ENCODE measurements around the gene GINS3. TPM values are rescaled to one million over a fixed set of nuclear protein-coding genes. Genes with fewer than 3 reads are reported as not detected.

Gene GINS3
- total RNA-seq, result 5.3 and 6.9 TPM in 2 replicates

DNA sequence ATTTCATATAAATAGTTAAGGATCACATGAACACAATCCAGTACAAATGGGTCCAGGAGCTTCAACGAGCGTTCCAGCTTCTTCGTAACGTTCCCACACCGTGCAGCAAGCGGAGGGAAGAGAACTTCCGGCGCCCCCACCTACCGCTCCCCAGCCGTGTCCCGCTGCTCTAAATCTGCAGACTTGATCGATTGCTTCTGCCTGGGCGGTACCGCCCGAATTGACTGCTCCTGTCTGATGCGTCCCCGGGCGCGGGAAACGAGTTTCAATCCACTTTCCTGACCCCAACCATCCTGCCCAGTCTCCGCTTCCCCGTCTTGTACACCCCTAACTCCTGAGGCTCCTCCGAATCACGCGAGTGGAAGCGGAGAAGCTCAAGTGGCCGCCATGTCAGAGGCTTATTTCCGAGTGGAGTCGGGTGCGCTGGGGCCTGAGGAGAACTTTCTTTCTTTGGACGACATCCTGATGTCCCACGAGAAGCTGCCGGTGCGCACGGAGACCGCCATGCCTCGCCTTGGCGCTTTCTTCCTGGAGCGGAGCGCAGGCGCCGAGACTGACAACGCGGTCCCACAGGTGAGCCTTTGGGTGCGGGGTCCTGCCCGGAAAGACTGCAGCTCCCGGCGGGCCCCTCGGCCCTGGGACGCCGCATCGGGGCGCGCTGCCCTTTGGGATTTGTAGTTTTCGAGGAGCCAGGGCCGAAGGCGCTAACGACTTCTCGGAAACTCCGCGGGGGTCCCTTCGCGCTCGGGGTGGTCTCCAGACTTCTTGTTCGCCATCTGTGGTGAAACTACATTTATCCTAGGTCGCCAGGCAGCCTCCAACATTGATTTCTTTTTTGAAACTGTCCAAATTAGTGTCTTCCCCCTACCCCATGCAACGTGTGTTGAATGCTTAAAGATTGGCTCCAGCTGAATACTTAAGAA lies at the start of gene GINS3:
TSS of gene GINS3 (plus strand) at position 257 of the 923 bp plus-strand sequence. CDS start at position 388, 131 bp downstream.
- H3K4me1 Mint-ChIP-seq, result peaks cover 15% of the 10 kb centered on the region
- peak; percentile 97 for ATAC-seq (ENCODE audit: low read depth)
- H3K27me3 Mint-ChIP-seq, result peaks cover 3% of the 10 kb centered on the region
- peak within 1 kb of the TSS; percentile 100 for H3K4me3 Mint-ChIP-seq
- ChIA-PET CTCF (interaction anchor here (0.6 to 1.9 kb wide), 3 partner anchors 55 to 95 kb away, joined by 4 to 6 read pairs (median 4); no protein-coding TSS in a partner anchor), POLR2A (interaction anchor here (0.6 to 1.5 kb wide), 5 partner anchors 16 to 292 kb away, joined by 3 to 8 read pairs (median 3); partner anchors contain the start of genes CNOT1 and SLC38A7)
- TF ChIP-seq, protein P1, sequence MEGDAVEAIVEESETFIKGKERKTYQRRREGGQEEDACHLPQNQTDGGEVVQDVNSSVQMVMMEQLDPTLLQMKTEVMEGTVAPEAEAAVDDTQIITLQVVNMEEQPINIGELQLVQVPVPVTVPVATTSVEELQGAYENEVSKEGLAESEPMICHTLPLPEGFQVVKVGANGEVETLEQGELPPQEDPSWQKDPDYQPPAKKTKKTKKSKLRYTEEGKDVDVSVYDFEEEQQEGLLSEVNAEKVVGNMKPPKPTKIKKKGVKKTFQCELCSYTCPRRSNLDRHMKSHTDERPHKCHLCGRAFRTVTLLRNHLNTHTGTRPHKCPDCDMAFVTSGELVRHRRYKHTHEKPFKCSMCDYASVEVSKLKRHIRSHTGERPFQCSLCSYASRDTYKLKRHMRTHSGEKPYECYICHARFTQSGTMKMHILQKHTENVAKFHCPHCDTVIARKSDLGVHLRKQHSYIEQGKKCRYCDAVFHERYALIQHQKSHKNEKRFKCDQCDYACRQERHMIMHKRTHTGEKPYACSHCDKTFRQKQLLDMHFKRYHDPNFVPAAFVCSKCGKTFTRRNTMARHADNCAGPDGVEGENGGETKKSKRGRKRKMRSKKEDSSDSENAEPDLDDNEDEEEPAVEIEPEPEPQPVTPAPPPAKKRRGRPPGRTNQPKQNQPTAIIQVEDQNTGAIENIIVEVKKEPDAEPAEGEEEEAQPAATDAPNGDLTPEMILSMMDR (IDR thresholded peaks at IDR 0.05), result no peak
- peak within 1 kb of the TSS; percentile 97 for H3K27ac Mint-ChIP-seq
- DNase-seq, result peak; percentile 77
- peaks cover 5% of the 10 kb centered on the region for H3K36me3 Mint-ChIP-seq (ENCODE audit: low read depth)
- H3K9me3 Mint-ChIP-seq, result no peaks in the 10 kb centered on the region
- intact Hi-C loops (cut with micrococcal nuclease), result loop anchor here (1.0 to 5.0 kb wide), 10 partner anchors 20 to 657 kb away; partner anchors contain the start of genes CFAP20, CSNK2A2, GOT2 and KATNB1

DNA sequence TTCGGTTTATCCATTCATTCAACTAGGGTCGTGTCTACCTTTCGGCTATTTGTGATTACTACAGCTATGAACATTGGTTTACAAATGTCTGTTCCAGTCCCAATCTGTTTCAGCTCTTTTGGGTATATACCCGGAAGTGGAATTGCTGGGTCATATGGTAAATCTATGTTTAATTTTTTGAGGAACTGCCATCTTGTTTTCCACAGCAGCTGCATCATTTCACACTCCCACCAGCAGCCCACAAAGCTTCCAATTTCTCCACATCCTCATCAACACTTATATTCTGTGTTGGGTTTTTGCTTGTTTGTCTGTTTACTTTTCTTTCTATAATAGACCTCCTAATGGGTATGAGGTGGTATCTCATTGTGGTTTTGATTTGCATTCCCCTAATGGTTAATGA lies 48.7 kb upstream of the GINS3 start:
- POLR2A ChIA-PET, result no interaction called here
- DNase-seq (no peak), ATAC-seq (ENCODE audit: low read depth) (no peak)
- H3K27me3 Mint-ChIP-seq, result peaks cover 10% of the 10 kb centered on the region
- no peaks in the 10 kb centered on the region for H3K9me3 Mint-ChIP-seq
- no peak overlapping the region for H3K27ac Mint-ChIP-seq
- TF ChIP-seq, protein P1 (IDR thresholded peaks at IDR 0.05), result no peak
- no peaks in the 10 kb centered on the region for H3K36me3 Mint-ChIP-seq (ENCODE audit: low read depth)
- CTCF ChIA-PET, result interaction anchor here (0.8 to 1.0 kb wide), 2 partner anchors 96 to 144 kb away, joined by 3 read pairs; no protein-coding TSS in a partner anchor
- intact Hi-C loops (cut with micrococcal nuclease), result no loop called here
- H3K4me1 Mint-ChIP-seq, result no peaks in the 10 kb centered on the region
- no peak overlapping the region for H3K4me3 Mint-ChIP-seq

DNA sequence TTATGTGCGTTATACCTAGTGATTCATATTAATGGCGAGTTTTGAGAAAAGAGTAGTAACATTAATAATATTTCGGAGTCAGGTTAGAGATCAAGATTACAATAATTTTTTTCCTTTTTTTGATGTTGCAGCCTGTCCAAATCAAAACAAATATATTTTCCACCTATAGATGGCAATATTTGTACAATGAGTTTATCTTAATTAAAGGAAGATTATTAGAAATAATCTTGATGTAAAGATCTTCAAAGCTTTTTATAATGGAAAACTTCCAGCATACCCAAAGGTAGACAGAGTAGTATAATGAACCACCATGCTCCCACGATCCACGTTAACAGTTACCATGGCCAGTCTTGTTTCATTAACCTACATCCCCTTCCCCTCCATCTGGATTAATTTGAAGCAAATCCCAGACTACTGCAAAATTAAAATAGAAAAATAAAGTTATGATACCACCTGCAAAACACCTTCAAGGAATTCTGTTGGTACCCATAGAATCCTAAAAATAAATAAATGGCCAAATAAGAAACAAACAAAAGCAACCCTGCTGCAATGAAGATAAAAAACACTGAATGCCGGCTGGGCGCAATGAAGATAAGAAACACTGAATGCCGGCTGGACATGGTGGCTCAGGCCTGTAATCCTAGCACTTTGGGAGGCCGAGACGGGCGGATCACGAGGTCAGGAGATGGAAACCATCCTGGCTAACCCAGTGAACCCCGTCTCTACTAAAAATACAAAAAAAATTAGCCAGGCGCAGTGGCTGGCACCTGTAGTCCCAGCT lies 46.5 kb upstream of the GINS3 start:
- Mint-ChIP-seq H3K36me3 (ENCODE audit: low read depth) (no peaks in the 10 kb centered on the region), H3K27me3 (peaks cover 18% of the 10 kb centered on the region), H3K4me3 (no peak overlapping the region), H3K9me3 (no peaks in the 10 kb centered on the region), H3K4me1 (no peaks in the 10 kb centered on the region), H3K27ac (no peak overlapping the region)
- ATAC-seq (ENCODE audit: low read depth) (no peak), DNase-seq (no peak)
- ChIA-PET CTCF (interaction anchor here (0.6 to 2.9 kb wide), 3 partner anchors 24 to 410 kb away, joined by 3 to 13 read pairs (median 3); no protein-coding TSS in a partner anchor), POLR2A (interaction anchor here (0.6 kb wide), 1 partner anchor 278 kb away, joined by 5 read pairs; no protein-coding TSS in a partner anchor)
- TF ChIP-seq, protein P1 (IDR thresholded peaks at IDR 0.05), result no peak
- intact Hi-C loops (cut with micrococcal nuclease), result loop anchor here (2.0 kb wide), 1 partner anchor 141 kb away; no protein-coding TSS in a partner anchor

DNA sequence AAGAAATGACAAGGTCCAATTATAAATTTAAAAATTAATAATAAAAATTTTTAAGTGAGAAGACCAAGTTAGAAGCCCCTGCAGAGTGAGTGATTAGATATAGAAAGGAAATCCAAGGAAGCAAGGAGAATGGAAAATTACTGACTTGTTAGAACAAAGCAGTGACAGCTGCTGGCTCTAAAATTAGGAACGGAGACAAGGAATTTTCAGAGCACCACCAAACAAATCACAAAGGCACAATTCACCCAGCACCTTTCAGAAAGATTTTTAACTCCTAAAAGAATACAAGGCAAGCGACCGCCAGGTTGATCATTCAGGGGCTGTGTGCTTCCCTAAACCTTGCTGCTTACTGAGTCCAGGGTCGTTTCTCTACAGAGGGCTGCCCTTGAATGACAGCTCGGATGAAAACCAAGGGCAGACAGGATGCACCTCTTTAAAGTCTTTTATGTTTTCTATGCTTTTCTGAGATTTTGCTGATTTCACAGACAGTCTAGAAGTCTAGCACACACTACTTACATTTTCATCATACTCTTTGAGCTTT lies 45.4 kb upstream of the GINS3 start:
- intact Hi-C loops (cut with micrococcal nuclease), result no loop called here
- Mint-ChIP-seq H3K4me1 (no peaks in the 10 kb centered on the region), H3K36me3 (ENCODE audit: low read depth) (no peaks in the 10 kb centered on the region), H3K4me3 (no peak overlapping the region), H3K27ac (no peak overlapping the region), H3K9me3 (no peaks in the 10 kb centered on the region), H3K27me3 (peaks cover 18% of the 10 kb centered on the region)
- TF ChIP-seq, protein P1 (IDR thresholded peaks at IDR 0.05), result no peak
- ChIA-PET CTCF (interaction anchor here (2.8 to 2.9 kb wide), 2 partner anchors 11 to 141 kb away, joined by 13 to 15 read pairs; no protein-coding TSS in a partner anchor), POLR2A (no interaction called here)
- DNase-seq (no peak), ATAC-seq (ENCODE audit: low read depth) (no peak)
